HCT116 (cell line): Measurements from ENCODE around the gene TAGLN2. TPM values are rescaled to one million over a fixed set of nuclear protein-coding genes. Genes with fewer than 3 reads are reported as not detected.

Source experiments
- ATAC-seq: fragments of 200-7000 bp; cut with Tn5 transposase; 2 replicates; pipeline ENCODE4 v1.9.1; 2020; ENCODE audit warnings: mild to moderate bottlenecking, moderate library complexity
- BruUV-seq: library from RNA; stranded (reverse); fragments of 400-500 nt; replicated peaks from 2 replicates; lab custom pipeline; 2021; lab: Mats Ljungman, UMichigan
- CTCF ChIA-PET: fragments of 300-600 bp; sonication (Branson Sonifier 250); formaldehyde crosslinking; loops from one replicate; lab custom pipeline; 2021; ENCODE audit warnings: antibody characterized with exemption; lab: Charles Lee
- POLR2A ChIA-PET: fragments of 300-600, 350-600 bp; sonication (Branson Sonifier 250); formaldehyde crosslinking; loops from one replicate; lab custom pipeline; 2021; ENCODE audit warnings: antibody characterized with exemption; lab: Charles Lee
- RAD21 ChIA-PET, 2 experiments: fragments of 300-600 bp; sonication (Branson Sonifier 250); formaldehyde crosslinking; loops; one replicate each; lab custom pipeline; 2023; ENCODE audit warnings: low total read pairs in 2 of 2; ENCODE audit not compliant: uncharacterized antibody in 2 of 2, unreplicated experiment in 2 of 2, low non-redundant PET in 1 of 2; lab: Charles Lee
- DNase-seq: peaks from one replicate; pipeline ENCODE4 v3.0.0-alpha.2; 2010; ENCODE audit warnings: low read depth, low spot score
- H2AFZ ChIP-seq: fragments of 200-600 bp; shearing (Covaris generic), sonication (generic); 2 replicates; pipeline ENCODE4 v1.6.1; 2017; ENCODE audit warnings: low read depth, mixed run types, mixed read lengths, antibody characterized with exemption, low read length; ENCODE audit not compliant: poor library complexity, severe bottlenecking
- H3K27ac ChIP-seq: 2 replicates; pipeline ENCODE4 v1.5.1; 2012; ENCODE audit warnings: low read depth, low read length
- H3K27me3 ChIP-seq: fragments of 200-600 bp; sonication (generic); 2 replicates; pipeline ENCODE4 v1.6.1; 2016; ENCODE audit warnings: mixed run types, low read length, mixed read lengths; ENCODE audit not compliant: insufficient read depth
- H3K36me3 ChIP-seq, 2 experiments: fragments of 200-500 bp in 1 of 2; fragments of 200-600 bp in 1 of 2; sonication (Bioruptor generic) in 1 of 2; sonication (generic) in 1 of 2; 2 replicates each; pipeline versions ENCODE4 v1.5.1 to v1.6.1; 2014 to 2016; ENCODE audit warnings: low read length in 2 of 2, inconsistent platforms in 1 of 2, mixed read lengths in 1 of 2, mixed run types in 1 of 2; ENCODE audit not compliant: insufficient read depth in 2 of 2, control insufficient read depth in 1 of 2
- H3K4me1 ChIP-seq, 2 experiments: fragments of 200-600 bp in 1 of 2; sonication (generic) in 1 of 2; 2 replicates each; pipeline versions ENCODE4 v1.5.1 to v1.6.1; 2012 to 2017; ENCODE audit warnings: low read length in 2 of 2, inconsistent platforms in 1 of 2, mild to moderate bottlenecking in 1 of 2, mixed read lengths in 1 of 2, mixed run types in 1 of 2, moderate library complexity in 1 of 2; ENCODE audit not compliant: insufficient read depth in 2 of 2, control insufficient read depth in 1 of 2
- H3K4me2 ChIP-seq: fragments of 200-600 bp; sonication (generic); 2 replicates; pipeline ENCODE4 v1.6.1; 2017; ENCODE audit warnings: mixed run types, low read length, mixed read lengths
- H3K4me3 ChIP-seq, 2 experiments: fragments of 200-600 bp in 1 of 2; sonication (generic) in 1 of 2; replicated peaks in 1 of 2; 2 replicates each; pipeline ENCODE4 v1.5.1; 2011 to 2016; ENCODE audit warnings: low read length in 2 of 2, control low read depth in 1 of 2, low read depth in 1 of 2, mild to moderate bottlenecking in 1 of 2, mixed read lengths in 1 of 2, mixed run types in 1 of 2
- H3K79me2 ChIP-seq: fragments of 200-600 bp; sonication (generic); 2 replicates; pipeline ENCODE4 v1.6.1; 2017; ENCODE audit warnings: mild to moderate bottlenecking, mixed run types, low read length, moderate library complexity, mixed read lengths; ENCODE audit not compliant: insufficient read depth
- H3K9ac ChIP-seq: fragments of 200-600 bp; sonication (generic); 2 replicates; pipeline ENCODE4 v1.6.1; 2016; ENCODE audit warnings: low read length, mixed read lengths
- H3K9me2 ChIP-seq: fragments of 200-600 bp; sonication (generic), shearing (Covaris generic); 2 replicates; pipeline ENCODE4 v1.6.1; 2017; ENCODE audit warnings: mixed run types, mild to moderate bottlenecking, moderate library complexity; ENCODE audit not compliant: insufficient read depth
- H3K9me3 ChIP-seq, 2 experiments: fragments of 200-500 bp in 1 of 2; fragments of 200-600 bp in 1 of 2; sonication (Bioruptor generic) in 1 of 2; sonication (generic) in 1 of 2; 2 replicates each; pipeline ENCODE4 v1.6.1; 2014 to 2017; ENCODE audit warnings: low read length in 2 of 2, mixed read lengths in 2 of 2, inconsistent platforms in 1 of 2, low read depth in 1 of 2, mild to moderate bottlenecking in 1 of 2, mixed run types in 1 of 2, moderate library complexity in 1 of 2; ENCODE audit not compliant: control insufficient read depth in 1 of 2, insufficient read depth in 1 of 2
- H4K20me1 ChIP-seq: fragments of 200-600 bp; sonication (generic), shearing (Covaris generic); 2 replicates; pipeline ENCODE4 v1.6.1; 2017; ENCODE audit warnings: mixed run types, mild to moderate bottlenecking, moderate library complexity; ENCODE audit not compliant: insufficient read depth
- CBX3 ChIP-seq: IDR thresholded peaks from 2 replicates; pipeline ENCODE4 v1.6.1; 2012; ENCODE audit warnings: low read depth
- CEBPB ChIP-seq: IDR thresholded peaks from 2 replicates; pipeline ENCODE4 v1.6.1; 2012; ENCODE audit warnings: low read depth
- FOSL1 ChIP-seq: IDR thresholded peaks from 2 replicates; pipeline ENCODE4 v1.6.1; 2012; ENCODE audit warnings: low read depth
- JUND ChIP-seq: IDR thresholded peaks from 2 replicates; pipeline ENCODE4 v1.6.1; 2012
- POLR2AphosphoS5 ChIP-seq: IDR thresholded peaks from 2 replicates; pipeline ENCODE4 v1.6.1; 2011; ENCODE audit warnings: mild to moderate bottlenecking, low read depth, low read length, moderate library complexity
- SP1 ChIP-seq: IDR thresholded peaks from 2 replicates; pipeline ENCODE4 v1.6.1; 2012; ENCODE audit warnings: low read depth
- TCF7L2 ChIP-seq: IDR thresholded peaks from 2 replicates; pipeline ENCODE4 v1.7.0; 2011; ENCODE audit warnings: borderline replicate concordance, inconsistent platforms; ENCODE audit not compliant: insufficient read depth, insufficient read length; ENCODE audit errors: extremely low read depth
- YY1 ChIP-seq: IDR thresholded peaks from 2 replicates; pipeline ENCODE4 v1.6.1; 2011; ENCODE audit warnings: low read length, low read depth, moderate library complexity, mild to moderate bottlenecking; ENCODE audit not compliant: insufficient replicate concordance; ENCODE audit errors: extremely low read depth
- intact Hi-C: fragments of 100-400 bp; cut with micrococcal nuclease; formaldehyde crosslinking; loops from 2 replicates; pipeline ENCODE4 v1.10.0; 2022
- total RNA-seq: library from RNA; stranded (reverse); gene quantifications from one replicate; pipeline ENCODE4 v1.2.1, GENCODE V29; 2021; ENCODE audit not compliant: unreplicated experiment
- TF ChIP-seq, protein P1 (sequence below), 3 experiments: fragments of 200-600 bp in 1 of 3; sonication (generic) in 1 of 3; IDR thresholded peaks in 2 of 3; conservative IDR thresholded peaks in 1 of 3; 2 replicates each; pipeline ENCODE4 v1.5.1; 2012 to 2017; ENCODE audit warnings: low read depth in 2 of 3, low read length in 2 of 3, antibody characterized with exemption in 1 of 3, borderline replicate concordance in 1 of 3, control low read depth in 1 of 3, mild to moderate bottlenecking in 1 of 3, mixed read lengths in 1 of 3, mixed run types in 1 of 3, moderate library complexity in 1 of 3; ENCODE audit not compliant: insufficient read depth in 1 of 3
- TF ChIP-seq, protein P2 (sequence below): IDR thresholded peaks from 2 replicates; pipeline ENCODE4 v1.6.1; 2012; ENCODE audit warnings: low read depth

TAGLN2 gene
- total RNA-seq, 1 experiment from 2014 or later, result 127 TPM

DNA sequence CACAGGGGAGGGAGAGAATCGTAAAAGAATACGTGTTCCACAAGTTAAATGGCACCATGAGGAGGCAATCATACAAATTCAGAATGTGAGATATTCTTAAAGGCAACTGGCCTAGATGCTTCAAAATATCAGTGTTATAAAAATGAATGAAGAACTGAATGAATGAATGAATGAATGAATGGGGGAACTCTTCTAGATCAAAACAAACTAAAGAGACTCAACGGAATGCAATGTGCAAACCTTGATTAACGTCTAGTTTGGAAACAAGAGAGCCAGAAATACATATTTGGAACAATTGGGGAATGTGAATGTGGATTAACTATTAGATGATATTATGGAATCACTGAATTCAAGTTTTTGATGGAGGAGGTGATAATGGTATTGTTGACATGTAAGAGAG, 42.2 kb downstream of the TAGLN2 start (continued):
- TF ChIP-seq YY1 (no peak), CBX3 (no peak)

DNA sequence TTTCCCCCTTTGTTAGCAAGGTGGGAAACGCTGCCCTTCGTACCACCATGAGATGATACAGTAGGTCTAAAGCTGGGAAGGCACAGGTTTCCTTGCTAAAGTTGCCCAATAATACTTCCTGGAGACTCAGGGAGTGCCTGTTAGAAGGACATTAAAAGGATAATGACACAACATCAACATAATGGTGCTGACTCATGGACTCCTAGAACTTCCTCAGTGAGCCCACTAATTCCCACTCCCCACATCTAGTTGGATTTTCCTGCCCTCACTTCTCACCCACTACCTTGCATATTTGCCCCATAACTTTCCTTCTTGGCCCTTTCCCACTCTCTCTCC, 42.8 kb downstream of the TAGLN2 start:
- H3K27me3 ChIP-seq, result no peaks in the 10 kb centered on the region
- peak overlapping the region; percentile 49; the same call in 1 of the 2 replicates for H3K27ac ChIP-seq
- RAD21 ChIA-PET, result no interaction called here
- no TSS peak for BruUV-seq
- peak overlapping the region; percentile 54 for H3K4me2 ChIP-seq
- no peaks in the 10 kb centered on the region for H3K36me3 ChIP-seq
- DNase-seq, result no peak
- no peak overlapping the region for H2AFZ ChIP-seq
- H4K20me1 ChIP-seq, result no peaks in the 10 kb centered on the region
- no peaks in the 10 kb centered on the region for H3K79me2 ChIP-seq
- TF ChIP-seq, protein P1, sequence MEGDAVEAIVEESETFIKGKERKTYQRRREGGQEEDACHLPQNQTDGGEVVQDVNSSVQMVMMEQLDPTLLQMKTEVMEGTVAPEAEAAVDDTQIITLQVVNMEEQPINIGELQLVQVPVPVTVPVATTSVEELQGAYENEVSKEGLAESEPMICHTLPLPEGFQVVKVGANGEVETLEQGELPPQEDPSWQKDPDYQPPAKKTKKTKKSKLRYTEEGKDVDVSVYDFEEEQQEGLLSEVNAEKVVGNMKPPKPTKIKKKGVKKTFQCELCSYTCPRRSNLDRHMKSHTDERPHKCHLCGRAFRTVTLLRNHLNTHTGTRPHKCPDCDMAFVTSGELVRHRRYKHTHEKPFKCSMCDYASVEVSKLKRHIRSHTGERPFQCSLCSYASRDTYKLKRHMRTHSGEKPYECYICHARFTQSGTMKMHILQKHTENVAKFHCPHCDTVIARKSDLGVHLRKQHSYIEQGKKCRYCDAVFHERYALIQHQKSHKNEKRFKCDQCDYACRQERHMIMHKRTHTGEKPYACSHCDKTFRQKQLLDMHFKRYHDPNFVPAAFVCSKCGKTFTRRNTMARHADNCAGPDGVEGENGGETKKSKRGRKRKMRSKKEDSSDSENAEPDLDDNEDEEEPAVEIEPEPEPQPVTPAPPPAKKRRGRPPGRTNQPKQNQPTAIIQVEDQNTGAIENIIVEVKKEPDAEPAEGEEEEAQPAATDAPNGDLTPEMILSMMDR (IDR thresholded peaks at IDR 0.05 in 2 of 3, conservative IDR thresholded peaks at IDR 0.05 in 1 of 3; ENCODE audit: borderline replicate concordance in 1 of 3, insufficient read depth in 1 of 3, low read depth in 2 of 3, low read length in 2 of 3), result no peak
- TF ChIP-seq SP1 (peak; percentile 25; the same call in 1 of the 2 replicates), CEBPB (peak; percentile 84), POLR2AphosphoS5 (no peak), YY1 (no peak), FOSL1 (peak; percentile 34; the same call in 1 of the 2 replicates), TCF7L2 (peak; percentile 27), JUND (peak; percentile 38; the same call in 1 of the 2 replicates)
- TF ChIP-seq, protein P2, sequence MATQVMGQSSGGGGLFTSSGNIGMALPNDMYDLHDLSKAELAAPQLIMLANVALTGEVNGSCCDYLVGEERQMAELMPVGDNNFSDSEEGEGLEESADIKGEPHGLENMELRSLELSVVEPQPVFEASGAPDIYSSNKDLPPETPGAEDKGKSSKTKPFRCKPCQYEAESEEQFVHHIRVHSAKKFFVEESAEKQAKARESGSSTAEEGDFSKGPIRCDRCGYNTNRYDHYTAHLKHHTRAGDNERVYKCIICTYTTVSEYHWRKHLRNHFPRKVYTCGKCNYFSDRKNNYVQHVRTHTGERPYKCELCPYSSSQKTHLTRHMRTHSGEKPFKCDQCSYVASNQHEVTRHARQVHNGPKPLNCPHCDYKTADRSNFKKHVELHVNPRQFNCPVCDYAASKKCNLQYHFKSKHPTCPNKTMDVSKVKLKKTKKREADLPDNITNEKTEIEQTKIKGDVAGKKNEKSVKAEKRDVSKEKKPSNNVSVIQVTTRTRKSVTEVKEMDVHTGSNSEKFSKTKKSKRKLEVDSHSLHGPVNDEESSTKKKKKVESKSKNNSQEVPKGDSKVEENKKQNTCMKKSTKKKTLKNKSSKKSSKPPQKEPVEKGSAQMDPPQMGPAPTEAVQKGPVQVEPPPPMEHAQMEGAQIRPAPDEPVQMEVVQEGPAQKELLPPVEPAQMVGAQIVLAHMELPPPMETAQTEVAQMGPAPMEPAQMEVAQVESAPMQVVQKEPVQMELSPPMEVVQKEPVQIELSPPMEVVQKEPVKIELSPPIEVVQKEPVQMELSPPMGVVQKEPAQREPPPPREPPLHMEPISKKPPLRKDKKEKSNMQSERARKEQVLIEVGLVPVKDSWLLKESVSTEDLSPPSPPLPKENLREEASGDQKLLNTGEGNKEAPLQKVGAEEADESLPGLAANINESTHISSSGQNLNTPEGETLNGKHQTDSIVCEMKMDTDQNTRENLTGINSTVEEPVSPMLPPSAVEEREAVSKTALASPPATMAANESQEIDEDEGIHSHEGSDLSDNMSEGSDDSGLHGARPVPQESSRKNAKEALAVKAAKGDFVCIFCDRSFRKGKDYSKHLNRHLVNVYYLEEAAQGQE, result no peak
- intact Hi-C loops, result no loop called here
- 0 out of 2 replicates have a peak overlapping the region, but pooled peaks have one; percentile 3 for H3K9ac ChIP-seq
- H3K9me3 ChIP-seq, result no peaks in the 10 kb centered on the region
- no peaks in the 10 kb centered on the region for H3K9me2 ChIP-seq
- CTCF ChIA-PET, result interaction anchor here (1.2 to 2.4 kb wide), 4 partner anchors 8 to 102 kb away, joined by 3 to 11 read pairs (median 6); partner anchors contain the start of gene DUSP23
- ATAC-seq, result peak; percentile 35
- H3K4me1 ChIP-seq, result peaks cover 21 to 37% of the 10 kb centered on the region in 2 experiments
- POLR2A ChIA-PET, result interaction anchor here (1.2 kb wide), 1 partner anchor 14 kb away, joined by 3 read pairs; no protein-coding TSS in a partner anchor
- peak overlapping the region in 1 of 2 experiments; percentile 4; a peak in 1 of 4 replicates for H3K4me3 ChIP-seq
